ENCODE data around the gene MCAT. TPM values are rescaled to one million over a fixed set of nuclear protein-coding genes. Genes with fewer than 3 reads are reported as not detected.

MCAT gene
- total RNA-seq, 1 experiment from 2014 or later = 16.3 TPM

- Histone ChIP-seq H3K4me3 (ENCODE audit: low read depth in 2 of 2, low read length in 2 of 2) (no peak overlapping the region), H3K4me1 (ENCODE audit: control insufficient read depth, insufficient read depth, low read length) (no peaks in the 10 kb centered on the region), H3K36me3 (ENCODE audit: control insufficient read depth, insufficient read depth, low read length) (no peaks in the 10 kb centered on the region), H3K27ac (ENCODE audit: low read length) (no peak overlapping the region), H3K27me3 (ENCODE audit: control insufficient read depth, insufficient read depth, low read length) (no peaks in the 10 kb centered on the region), H3K9me3 (ENCODE audit: control insufficient read depth, insufficient read depth, low read depth, low read length) (no peaks in the 10 kb centered on the region)
- ATAC-seq (no peak), DNase-seq (ENCODE audit: low read depth, low spot score) (no peak)
- ChIA-PET CTCF (no interaction called here), POLR2A (no interaction called here)
- in situ Hi-C loops (cut with HindIII; ENCODE audit: low pct_unique_long_range_greater_than_20kb, low sequenced_read_pairs) = no loop called here
- BruUV-seq (replicated peaks) = TSS peak; percentile 85
- intact Hi-C loops (cut with micrococcal nuclease; ENCODE audit: unreplicated experiment) = no loop called here
- TF ChIP-seq TCF7L2 (IDR thresholded peaks at IDR 0.05; ENCODE audit: low read depth, low read length) = no peak
- TF ChIP-seq POLR2AphosphoS5 (IDR thresholded peaks at IDR 0.05; ENCODE audit: low read depth, low read length) = no peak
- TF ChIP-seq REST (IDR thresholded peaks at IDR 0.05; ENCODE audit: insufficient read depth in 1 of 2, low read depth in 2 of 2, low read length in 1 of 2) = no peak
- TF ChIP-seq SIN3A (IDR thresholded peaks at IDR 0.05; ENCODE audit: borderline replicate concordance, insufficient read depth, low read depth, low read length) = no peak
- no peak for TF ChIP-seq CTCF (IDR thresholded peaks at IDR 0.05)
Measured at GRCh38 chr22:43167001-43167589, 23.9 kb upstream of the MCAT start.

GRCh38 chr22:43166132-43166930 lies 23.1 kb upstream of the MCAT start:
- intact Hi-C loops (cut with micrococcal nuclease; ENCODE audit: unreplicated experiment) (no loop called here), in situ Hi-C loops (cut with HindIII; ENCODE audit: low pct_unique_long_range_greater_than_20kb, low sequenced_read_pairs) (no loop called here)
- Histone ChIP-seq H3K27me3 (ENCODE audit: control insufficient read depth, insufficient read depth, low read length) (no peaks in the 10 kb centered on the region), H3K4me1 (ENCODE audit: control insufficient read depth, insufficient read depth, low read length) (no peaks in the 10 kb centered on the region), H3K36me3 (ENCODE audit: control insufficient read depth, insufficient read depth, low read length) (no peaks in the 10 kb centered on the region), H3K27ac (ENCODE audit: low read length) (no peak overlapping the region), H3K4me3 (ENCODE audit: low read depth in 2 of 2, low read length in 2 of 2) (no peak overlapping the region), H3K9me3 (ENCODE audit: control insufficient read depth, insufficient read depth, low read depth, low read length) (no peaks in the 10 kb centered on the region)
- no peak for ATAC-seq
- BruUV-seq (replicated peaks) = no TSS peak
- CTCF ChIA-PET = no interaction called here
- POLR2A ChIA-PET = no interaction called here
- DNase-seq (ENCODE audit: low read depth, low spot score) = no peak
- TF ChIP-seq POLR2AphosphoS5 (IDR thresholded peaks at IDR 0.05; ENCODE audit: low read depth, low read length) (no peak), SIN3A (IDR thresholded peaks at IDR 0.05; ENCODE audit: borderline replicate concordance, insufficient read depth, low read depth, low read length) (no peak)

- in situ Hi-C loops (cut with HindIII; ENCODE audit: low pct_unique_long_range_greater_than_20kb, low sequenced_read_pairs) (no loop called here), intact Hi-C loops (cut with micrococcal nuclease; ENCODE audit: unreplicated experiment) (no loop called here)
- H3K27ac ChIP-seq (ENCODE audit: low read length) = no peak overlapping the region
- H3K4me3 ChIP-seq (ENCODE audit: low read depth in 2 of 2, low read length in 2 of 2) = no peak overlapping the region
- no peaks in the 10 kb centered on the region for H3K4me1 ChIP-seq (ENCODE audit: control insufficient read depth, insufficient read depth, low read length)
- H3K36me3 ChIP-seq (ENCODE audit: control insufficient read depth, insufficient read depth, low read length) = no peaks in the 10 kb centered on the region
- POLR2A ChIA-PET = no interaction called here
- BruUV-seq (replicated peaks) = no TSS peak
- no peaks in the 10 kb centered on the region for H3K9me3 ChIP-seq (ENCODE audit: control insufficient read depth, insufficient read depth, low read depth, low read length)
- no peak for ATAC-seq
- CTCF ChIA-PET = interaction anchor here (0.6 kb wide), 1 partner anchor 39 kb away, joined by 6 read pairs; no protein-coding TSS in a partner anchor
- no peaks in the 10 kb centered on the region for H3K27me3 ChIP-seq (ENCODE audit: control insufficient read depth, insufficient read depth, low read length)
- no peak for TF ChIP-seq CTCF (IDR thresholded peaks at IDR 0.05)
- DNase-seq (ENCODE audit: low read depth, low spot score) = no peak
Measured at GRCh38 chr22:43164636-43165035, 21.4 kb upstream of the MCAT start.
